ENCODE measurements around the gene CHCHD6.

Gene CHCHD6

GRCh38 chr3:126867863-126868200 is 163.8 kb downstream of the CHCHD6 start:
- POLR2A ChIA-PET: no interaction called here
- CTCF ChIA-PET: interaction anchor here (0.6 kb wide), 1 partner anchor 1279 kb away, joined by 3 read pairs; no protein-coding TSS in a partner anchor
- no peak for TF ChIP-seq NFRKB (IDR thresholded peaks at IDR 0.05)
- no peak for TF ChIP-seq ELF4 (IDR thresholded peaks at IDR 0.05)
- no peak for TF ChIP-seq TARDBP (IDR thresholded peaks at IDR 0.05)
- DNase-seq (ENCODE audit: extremely low spot score): no peak

- CTCF ChIA-PET: no interaction called here
These were observed 166.7 kb downstream of the CHCHD6 start for GRCh38 chr3:126870608-126871210.

DNA sequence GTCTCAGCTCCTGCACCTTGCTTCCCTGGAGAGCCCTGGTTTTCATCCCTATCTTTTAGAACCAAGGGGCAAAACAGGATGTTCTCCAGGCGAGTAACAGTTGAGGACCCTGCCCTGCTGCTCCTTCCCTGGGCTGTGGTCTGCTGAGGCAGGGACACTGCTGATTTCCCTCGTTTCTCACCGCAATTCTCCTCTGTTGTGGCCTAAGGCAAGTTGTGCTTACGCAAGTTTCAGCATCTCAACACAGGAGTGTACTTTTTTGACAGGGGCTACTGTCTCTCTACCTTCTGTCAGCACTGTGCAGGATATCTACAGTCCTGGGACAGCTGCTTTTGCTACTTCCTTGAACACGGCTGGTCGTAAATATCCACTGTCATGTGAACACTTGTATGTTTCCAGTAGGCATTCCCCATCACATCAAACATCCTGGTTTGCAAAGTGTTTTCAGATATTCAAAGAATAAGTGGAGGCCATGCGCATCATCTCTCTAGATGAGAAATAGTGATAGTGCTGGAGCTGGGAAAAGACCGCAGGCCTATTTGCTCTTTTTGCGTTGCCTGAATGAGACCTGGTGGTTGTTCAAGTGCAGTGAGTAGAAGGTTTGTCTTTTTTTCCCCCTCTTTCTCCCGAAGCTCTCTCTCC is 168.8 kb downstream of the CHCHD6 start:
- DNase-seq (ENCODE audit: extremely low spot score): no peak
- TF ChIP-seq ZNF384 (IDR thresholded peaks at IDR 0.05): no peak
- TF ChIP-seq CTBP1 (IDR thresholded peaks at IDR 0.05; ENCODE audit: borderline replicate concordance): no peak
- no peak for TF ChIP-seq SUZ12 (IDR thresholded peaks at IDR 0.05)
- no peak for TF ChIP-seq FOXA1 (IDR thresholded peaks at IDR 0.05)
- TF ChIP-seq, protein P1, sequence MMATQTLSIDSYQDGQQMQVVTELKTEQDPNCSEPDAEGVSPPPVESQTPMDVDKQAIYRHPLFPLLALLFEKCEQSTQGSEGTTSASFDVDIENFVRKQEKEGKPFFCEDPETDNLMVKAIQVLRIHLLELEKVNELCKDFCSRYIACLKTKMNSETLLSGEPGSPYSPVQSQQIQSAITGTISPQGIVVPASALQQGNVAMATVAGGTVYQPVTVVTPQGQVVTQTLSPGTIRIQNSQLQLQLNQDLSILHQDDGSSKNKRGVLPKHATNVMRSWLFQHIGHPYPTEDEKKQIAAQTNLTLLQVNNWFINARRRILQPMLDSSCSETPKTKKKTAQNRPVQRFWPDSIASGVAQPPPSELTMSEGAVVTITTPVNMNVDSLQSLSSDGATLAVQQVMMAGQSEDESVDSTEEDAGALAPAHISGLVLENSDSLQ (IDR thresholded peaks at IDR 0.05): no peak
- no peak for TF ChIP-seq FOXM1 (IDR thresholded peaks at IDR 0.05; ENCODE audit: borderline replicate concordance)
- TF ChIP-seq TARDBP (IDR thresholded peaks at IDR 0.05): no peak
- TF ChIP-seq SP1 (IDR thresholded peaks at IDR 0.05): no peak
- no peak for TF ChIP-seq ELF4 (IDR thresholded peaks at IDR 0.05)
- TF ChIP-seq HDGF (IDR thresholded peaks at IDR 0.05; ENCODE audit: borderline replicate concordance): no peak
- no peak for TF ChIP-seq NFRKB (IDR thresholded peaks at IDR 0.05)
- no peak for TF ChIP-seq BHLHE40 (IDR thresholded peaks at IDR 0.05; ENCODE audit: borderline replicate concordance)
- TF ChIP-seq FOXK2 (IDR thresholded peaks at IDR 0.05): no peak
- TF ChIP-seq LEF1 (IDR thresholded peaks at IDR 0.05; ENCODE audit: borderline replicate concordance): no peak
- TF ChIP-seq L3MBTL2 (conservative IDR thresholded peaks at IDR 0.05): no peak
- TF ChIP-seq ARNT (IDR thresholded peaks at IDR 0.05): no peak
- ChIA-PET POLR2A (no interaction called here), CTCF (no interaction called here)

More at GRCh38 chr3:126870608-126871210, 166.7 kb downstream of the CHCHD6 start:
- POLR2A ChIA-PET: no interaction called here
- no peak for DNase-seq (ENCODE audit: extremely low spot score)
- TF ChIP-seq ARNT (IDR thresholded peaks at IDR 0.05) (no peak), LEF1 (IDR thresholded peaks at IDR 0.05; ENCODE audit: borderline replicate concordance) (no peak), L3MBTL2 (conservative IDR thresholded peaks at IDR 0.05) (no peak), NFRKB (IDR thresholded peaks at IDR 0.05) (no peak), SUZ12 (IDR thresholded peaks at IDR 0.05) (no peak), ZNF384 (IDR thresholded peaks at IDR 0.05) (no peak), TARDBP (IDR thresholded peaks at IDR 0.05) (no peak), FOXM1 (IDR thresholded peaks at IDR 0.05; ENCODE audit: borderline replicate concordance) (no peak), HDGF (IDR thresholded peaks at IDR 0.05; ENCODE audit: borderline replicate concordance) (no peak), FOXK2 (IDR thresholded peaks at IDR 0.05) (no peak), ELF4 (IDR thresholded peaks at IDR 0.05) (no peak), BHLHE40 (IDR thresholded peaks at IDR 0.05; ENCODE audit: borderline replicate concordance) (no peak), SP1 (IDR thresholded peaks at IDR 0.05) (no peak), FOXA1 (IDR thresholded peaks at IDR 0.05) (no peak), CTBP1 (IDR thresholded peaks at IDR 0.05; ENCODE audit: borderline replicate concordance) (no peak)
- TF ChIP-seq, protein P1 (IDR thresholded peaks at IDR 0.05): no peak

DNA sequence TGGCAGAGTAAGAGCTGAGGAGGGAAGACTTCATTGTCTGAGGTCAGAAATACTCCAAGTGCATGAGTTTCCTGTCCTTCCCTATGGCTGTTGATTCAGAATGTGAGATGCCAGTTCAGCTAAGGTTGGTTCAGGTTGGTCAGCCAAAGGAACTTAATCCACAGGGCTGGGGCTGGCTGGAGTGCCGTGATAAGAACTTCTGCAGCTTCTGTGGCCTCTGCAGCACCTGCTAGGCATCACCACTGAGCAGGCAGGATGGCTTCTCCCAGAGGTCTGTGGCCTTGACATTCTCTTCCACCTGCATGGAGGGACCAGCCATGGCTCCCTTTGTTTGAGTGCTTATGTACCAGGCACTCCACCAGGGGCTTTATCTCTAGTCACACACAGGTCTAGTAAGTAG is 169.4 kb downstream of the CHCHD6 start:
- ChIA-PET CTCF (no interaction called here), POLR2A (no interaction called here)
- DNase-seq (ENCODE audit: extremely low spot score): no peak
- no peak for TF ChIP-seq TARDBP (IDR thresholded peaks at IDR 0.05)
- no peak for TF ChIP-seq ELF4 (IDR thresholded peaks at IDR 0.05)
- TF ChIP-seq FOXA1 (IDR thresholded peaks at IDR 0.05): no peak
- TF ChIP-seq HDGF (IDR thresholded peaks at IDR 0.05; ENCODE audit: borderline replicate concordance): no peak
- no peak for TF ChIP-seq CTBP1 (IDR thresholded peaks at IDR 0.05; ENCODE audit: borderline replicate concordance)
- TF ChIP-seq ARNT (IDR thresholded peaks at IDR 0.05): no peak
- TF ChIP-seq SP1 (IDR thresholded peaks at IDR 0.05): no peak
- TF ChIP-seq FOXK2 (IDR thresholded peaks at IDR 0.05): no peak
- TF ChIP-seq SUZ12 (IDR thresholded peaks at IDR 0.05): no peak
- TF ChIP-seq BHLHE40 (IDR thresholded peaks at IDR 0.05; ENCODE audit: borderline replicate concordance): no peak
- no peak for TF ChIP-seq ZNF384 (IDR thresholded peaks at IDR 0.05)
- no peak for TF ChIP-seq FOXM1 (IDR thresholded peaks at IDR 0.05; ENCODE audit: borderline replicate concordance)
- TF ChIP-seq, protein P1 (IDR thresholded peaks at IDR 0.05): no peak
- TF ChIP-seq LEF1 (IDR thresholded peaks at IDR 0.05; ENCODE audit: borderline replicate concordance): no peak
- TF ChIP-seq L3MBTL2 (conservative IDR thresholded peaks at IDR 0.05): no peak
- no peak for TF ChIP-seq NFRKB (IDR thresholded peaks at IDR 0.05)

GRCh38 chr3:126878664-126879063 is 174.6 kb downstream of the CHCHD6 start:
- DNase-seq (ENCODE audit: extremely low spot score): no peak
- TF ChIP-seq FOXK2 (IDR thresholded peaks at IDR 0.05): no peak
- TF ChIP-seq TARDBP (IDR thresholded peaks at IDR 0.05): no peak
- no peak for TF ChIP-seq HDGF (IDR thresholded peaks at IDR 0.05; ENCODE audit: borderline replicate concordance)
- no peak for TF ChIP-seq LEF1 (IDR thresholded peaks at IDR 0.05; ENCODE audit: borderline replicate concordance)
- no peak for TF ChIP-seq BHLHE40 (IDR thresholded peaks at IDR 0.05; ENCODE audit: borderline replicate concordance)
- TF ChIP-seq ARNT (IDR thresholded peaks at IDR 0.05): no peak
- no peak for TF ChIP-seq FOXM1 (IDR thresholded peaks at IDR 0.05; ENCODE audit: borderline replicate concordance)
- no peak for TF ChIP-seq SP1 (IDR thresholded peaks at IDR 0.05)
- no peak for TF ChIP-seq FOXA1 (IDR thresholded peaks at IDR 0.05)
- no peak for TF ChIP-seq L3MBTL2 (conservative IDR thresholded peaks at IDR 0.05)
- TF ChIP-seq SUZ12 (IDR thresholded peaks at IDR 0.05): no peak
- ChIA-PET POLR2A (no interaction called here), CTCF (no interaction called here)

GRCh38 chr3:126880901-126881300 is 176.9 kb downstream of the CHCHD6 start:
- CTCF ChIA-PET: no interaction called here

More at GRCh38 chr3:126880901-126881300, 176.9 kb downstream of the CHCHD6 start:
- DNase-seq (ENCODE audit: extremely low spot score): no peak
- POLR2A ChIA-PET: no interaction called here
- TF ChIP-seq ZNF384 (IDR thresholded peaks at IDR 0.05): no peak

Measured in HEK293T (cell line).